ENCODE measurements around the gene SLC22A3. TPM values are rescaled to one million over a fixed set of nuclear protein-coding genes. Genes with fewer than 3 reads are reported as not detected.
"Not testable (repeated sequence)": the region's sequence is repeated elsewhere in the genome, so short reads cannot be mapped to it uniquely, and the experiment has no call there.

Gene SLC22A3
- total and polyA plus RNA-seq, 5 experiments from 2014 or later: not detected

- ATAC-seq: no peak
- DNase-seq: no peak
- Mint-ChIP-seq H3K27ac (no peak overlapping the region), H3K27me3 (peaks cover 11 to 53% (median 24%) of the 10 kb centered on the region in 5 donors), H3K4me3 (no peak overlapping the region), H3K4me1 (peaks cover 0 to 12% (median 9%) of the 10 kb centered on the region in 4 donors), H3K36me3 (peaks cover 0 to 1% (median 0%) of the 10 kb centered on the region in 3 donors), H3K9me3 (peaks cover 0 to 18% (median 4%) of the 10 kb centered on the region in 9 donors)
- POLR2A ChIA-PET: interaction anchor here (1.5 kb wide), 1 partner anchor 10 kb away, joined by 3 read pairs; no protein-coding TSS in a partner anchor
Observed at GRCh38 chr6:160450849-160451248, 102.7 kb downstream of the SLC22A3 start.

GRCh38 chr6:160454303-160454702 lies 106.1 kb downstream of the SLC22A3 start:
- ATAC-seq (no peak), DNase-seq (no peak)
- Mint-ChIP-seq H3K27me3 (peaks cover 12 to 26% (median 22%) of the 10 kb centered on the region in 5 donors), H3K9me3 (peaks cover 0 to 18% (median 4%) of the 10 kb centered on the region in 9 donors), H3K27ac (no peak overlapping the region), H3K4me3 (no peak overlapping the region), H3K36me3 (peaks cover 0 to 1% (median 0%) of the 10 kb centered on the region in 3 donors), H3K4me1 (peaks cover 0 to 21% (median 14%) of the 10 kb centered on the region in 4 donors)
- POLR2A ChIA-PET: no interaction called here

GRCh38 chr6:160455081-160455480 lies 106.9 kb downstream of the SLC22A3 start:
- Mint-ChIP-seq H3K27me3 (peaks cover 12 to 33% (median 24%) of the 10 kb centered on the region in 5 donors), H3K4me1 (peaks cover 4 to 29% (median 21%) of the 10 kb centered on the region in 4 donors), H3K4me3 (no peak overlapping the region), H3K36me3 (no peaks in the 10 kb centered on the region), H3K27ac (no peak overlapping the region), H3K9me3 (peaks cover 0 to 10% (median 0%) of the 10 kb centered on the region in 9 donors)
- DNase-seq: no peak
- ATAC-seq: no peak
- POLR2A ChIA-PET: no interaction called here

GRCh38 chr6:160455541-160456213 lies 107.5 kb downstream of the SLC22A3 start:
- POLR2A ChIA-PET: no interaction called here
- peak; percentile 95 to 96 for ATAC-seq
- no peak overlapping the region for H3K27ac Mint-ChIP-seq
- peaks cover 12 to 38% (median 24%) of the 10 kb centered on the region in 5 donors for H3K27me3 Mint-ChIP-seq
- peaks cover 8 to 35% (median 27%) of the 10 kb centered on the region in 4 donors for H3K4me1 Mint-ChIP-seq
- DNase-seq: peak; percentile 52 to 84 (median 75)
- H3K36me3 Mint-ChIP-seq: no peaks in the 10 kb centered on the region
- peaks cover 0 to 4% (median 0%) of the 10 kb centered on the region in 9 donors for H3K9me3 Mint-ChIP-seq
- no peak overlapping the region for H3K4me3 Mint-ChIP-seq

GRCh38 chr6:160456214-160456546 lies 108.0 kb downstream of the SLC22A3 start:
- DNase-seq: no peak
- H3K4me3 Mint-ChIP-seq: no peak overlapping the region
- POLR2A ChIA-PET: no interaction called here
- H3K27ac Mint-ChIP-seq: no peak overlapping the region
- no peaks in the 10 kb centered on the region for H3K9me3 Mint-ChIP-seq
- H3K27me3 Mint-ChIP-seq: peaks cover 12 to 39% (median 24%) of the 10 kb centered on the region in 5 donors
- peaks cover 9 to 40% (median 32%) of the 10 kb centered on the region in 4 donors for H3K4me1 Mint-ChIP-seq
- no peaks in the 10 kb centered on the region for H3K36me3 Mint-ChIP-seq
- ATAC-seq: no peak

GRCh38 chr6:160457823-160458222 lies 109.6 kb downstream of the SLC22A3 start:
- POLR2A ChIA-PET: no interaction called here

GRCh38 chr6:160461641-160462040 lies 113.5 kb downstream of the SLC22A3 start:
- POLR2A ChIA-PET: interaction anchor here (1.3 kb wide), 1 partner anchor 10 kb away, joined by 3 read pairs; no protein-coding TSS in a partner anchor
- peak overlapping the region in 9 of 10 donors; percentile 22 to 68 (median 56) for H3K4me3 Mint-ChIP-seq
- DNase-seq: no peak
- no peak for ATAC-seq
- peaks cover 14 to 56% (median 22%) of the 10 kb centered on the region in 5 donors for H3K27me3 Mint-ChIP-seq
- no peaks in the 10 kb centered on the region for H3K36me3 Mint-ChIP-seq
- H3K9me3 Mint-ChIP-seq: no peaks in the 10 kb centered on the region
- peak overlapping the region in 2 of 10 donors; percentile 49 to 63 for H3K27ac Mint-ChIP-seq
- peaks cover 26 to 80% (median 59%) of the 10 kb centered on the region in 4 donors for H3K4me1 Mint-ChIP-seq

More at GRCh38 chr6:160457823-160458222, 109.6 kb downstream of the SLC22A3 start:
- H3K36me3 Mint-ChIP-seq: no peaks in the 10 kb centered on the region
- H3K4me1 Mint-ChIP-seq: peaks cover 17 to 55% (median 46%) of the 10 kb centered on the region in 4 donors
- peaks cover 8 to 40% (median 16%) of the 10 kb centered on the region in 5 donors for H3K27me3 Mint-ChIP-seq
- DNase-seq (no peak), ATAC-seq (no peak)
- no peaks in the 10 kb centered on the region for H3K9me3 Mint-ChIP-seq
- H3K4me3 Mint-ChIP-seq: no peak overlapping the region
- no peak overlapping the region for H3K27ac Mint-ChIP-seq

GRCh38 chr6:160462116-160462515 lies 113.9 kb downstream of the SLC22A3 start:
- POLR2A ChIA-PET: interaction anchor here (0.8 to 1.7 kb wide), 3 partner anchors 15 to 736 kb away, joined by 3 to 5 read pairs (median 4); no protein-coding TSS in a partner anchor
- Mint-ChIP-seq H3K4me1 (peaks cover 26 to 80% (median 59%) of the 10 kb centered on the region in 4 donors), H3K27me3 (peaks cover 18 to 61% (median 27%) of the 10 kb centered on the region in 5 donors), H3K9me3 (peaks cover 0 to 2% (median 0%) of the 10 kb centered on the region in 9 donors), H3K4me3 (peak overlapping the region in 6 of 10 donors; percentile 64 to 84 (median 72)), H3K36me3 (no peaks in the 10 kb centered on the region), H3K27ac (peak overlapping the region in 2 of 10 donors; percentile 49 to 63)
- DNase-seq (no peak), ATAC-seq (peak in 1 of 2 donors; percentile 11)

GRCh38 chr6:160462551-160463109 lies 114.5 kb downstream of the SLC22A3 start:
- H3K4me1 Mint-ChIP-seq: peaks cover 26 to 75% (median 57%) of the 10 kb centered on the region in 4 donors
- H3K27me3 Mint-ChIP-seq: peaks cover 18 to 65% (median 32%) of the 10 kb centered on the region in 5 donors
- DNase-seq: peak in 9 of 10 donors; percentile 28 to 92 (median 73)
- H3K36me3 Mint-ChIP-seq: no peaks in the 10 kb centered on the region
- peaks cover 0 to 2% (median 0%) of the 10 kb centered on the region in 9 donors for H3K9me3 Mint-ChIP-seq
- ATAC-seq: peak; percentile 93 to 99
- peak overlapping the region in 9 of 10 donors; percentile 4 to 86 (median 63) for H3K27ac Mint-ChIP-seq
- POLR2A ChIA-PET: interaction anchor here (0.8 to 1.7 kb wide), 3 partner anchors 14 to 736 kb away, joined by 3 to 5 read pairs (median 4); no protein-coding TSS in a partner anchor
- H3K4me3 Mint-ChIP-seq: peak overlapping the region; percentile 36 to 84 (median 70)

- Mint-ChIP-seq H3K4me1 (peaks cover 25 to 55% (median 44%) of the 10 kb centered on the region in 4 donors), H3K27me3 (peaks cover 14 to 56% (median 27%) of the 10 kb centered on the region in 5 donors), H3K9me3 (peaks cover 0 to 2% (median 0%) of the 10 kb centered on the region in 9 donors), H3K4me3 (no peak overlapping the region), H3K36me3 (no peaks in the 10 kb centered on the region), H3K27ac (no peak overlapping the region)
- no peak for DNase-seq
- no peak for ATAC-seq
- POLR2A ChIA-PET: interaction anchor here (1.1 kb wide), 1 partner anchor 58 kb away, joined by 5 read pairs; no protein-coding TSS in a partner anchor
Observed at GRCh38 chr6:160464744-160465143, 116.6 kb downstream of the SLC22A3 start.

- Mint-ChIP-seq H3K4me1 (peaks cover 12 to 30% (median 22%) of the 10 kb centered on the region in 4 donors), H3K27me3 (peaks cover 13 to 59% (median 24%) of the 10 kb centered on the region in 5 donors)
- ATAC-seq, H3K4me3 Mint-ChIP-seq, H3K36me3 Mint-ChIP-seq, H3K9me3 Mint-ChIP-seq, DNase-seq, POLR2A ChIA-PET, H3K27ac Mint-ChIP-seq: not testable (repeated sequence)
Observed at GRCh38 chr6:160467261-160467871, 119.2 kb downstream of the SLC22A3 start.

GRCh38 chr6:160469153-160469552 lies 121.0 kb downstream of the SLC22A3 start:
- Mint-ChIP-seq H3K27me3 (peaks cover 15 to 59% (median 22%) of the 10 kb centered on the region in 5 donors), H3K9me3 (peaks cover 0 to 5% (median 0%) of the 10 kb centered on the region in 9 donors), H3K36me3 (peaks cover 0 to 2% (median 0%) of the 10 kb centered on the region in 3 donors), H3K4me1 (peaks cover 3 to 12% (median 9%) of the 10 kb centered on the region in 4 donors), H3K4me3 (no peak overlapping the region), H3K27ac (no peak overlapping the region)
- no peak for DNase-seq
- no peak for ATAC-seq
- POLR2A ChIA-PET: no interaction called here

Measured in naive thymus-derived CD8-positive, alpha-beta T cell (primary cell).